ENCODE data around the gene CPT1B. TPM values are rescaled to one million over a fixed set of nuclear protein-coding genes. Genes with fewer than 3 reads are reported as not detected.

Gene CPT1B
- total and polyA plus RNA-seq, 10 of the 15 experiments (the other 5 are each of a cell fraction or from before 2014, with no cell fraction given), result 3.5 to 54.0 (median 21.7) TPM

DNA sequence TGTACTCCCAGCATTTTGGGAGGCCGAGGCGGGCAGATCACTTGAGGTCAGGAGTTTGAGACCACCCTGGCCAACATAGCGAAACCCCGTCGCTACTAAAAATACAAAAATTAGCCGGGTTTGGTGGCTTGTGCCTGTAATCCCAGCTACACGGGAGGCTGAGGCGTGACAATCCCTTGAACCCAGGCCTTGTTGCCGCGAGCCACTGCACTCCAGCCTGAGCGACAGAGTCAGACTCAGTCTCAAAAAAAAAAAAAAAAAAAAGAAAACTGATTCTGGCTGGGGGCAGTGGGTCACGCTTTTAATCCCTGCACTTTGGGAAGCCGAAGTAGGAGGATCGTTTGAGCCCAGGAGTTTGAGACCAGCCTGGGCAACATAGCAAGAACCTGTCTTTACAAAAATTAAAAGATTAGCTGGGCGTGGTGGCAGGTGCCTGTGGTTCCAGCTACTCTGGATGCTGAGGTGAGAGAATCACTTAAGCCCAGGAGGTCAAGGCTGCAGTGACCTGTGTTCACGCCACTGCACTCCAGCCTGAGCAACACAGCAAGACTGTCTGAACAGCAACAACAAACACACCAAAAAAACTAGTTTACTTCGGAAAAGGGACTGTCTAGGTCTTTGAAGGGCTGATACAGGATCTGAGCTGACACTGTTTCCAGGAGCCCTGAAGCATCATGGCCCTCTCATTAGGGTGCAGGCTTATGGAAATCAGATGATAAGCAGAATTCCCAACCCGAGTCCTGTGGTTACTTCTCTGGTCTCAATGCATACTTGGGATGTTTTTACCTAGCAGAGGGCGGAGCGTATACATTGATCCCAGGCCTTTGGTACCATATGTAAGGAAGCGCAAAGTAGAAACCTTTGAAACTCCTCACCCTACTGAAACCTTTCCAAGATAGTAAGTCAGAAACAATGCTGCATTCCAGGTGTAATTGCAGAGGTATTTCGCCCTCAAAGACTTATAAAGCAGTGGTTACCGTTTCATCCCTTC, 6.2 kb upstream of the CPT1B start (continued):
- TF ChIP-seq, protein P1, sequence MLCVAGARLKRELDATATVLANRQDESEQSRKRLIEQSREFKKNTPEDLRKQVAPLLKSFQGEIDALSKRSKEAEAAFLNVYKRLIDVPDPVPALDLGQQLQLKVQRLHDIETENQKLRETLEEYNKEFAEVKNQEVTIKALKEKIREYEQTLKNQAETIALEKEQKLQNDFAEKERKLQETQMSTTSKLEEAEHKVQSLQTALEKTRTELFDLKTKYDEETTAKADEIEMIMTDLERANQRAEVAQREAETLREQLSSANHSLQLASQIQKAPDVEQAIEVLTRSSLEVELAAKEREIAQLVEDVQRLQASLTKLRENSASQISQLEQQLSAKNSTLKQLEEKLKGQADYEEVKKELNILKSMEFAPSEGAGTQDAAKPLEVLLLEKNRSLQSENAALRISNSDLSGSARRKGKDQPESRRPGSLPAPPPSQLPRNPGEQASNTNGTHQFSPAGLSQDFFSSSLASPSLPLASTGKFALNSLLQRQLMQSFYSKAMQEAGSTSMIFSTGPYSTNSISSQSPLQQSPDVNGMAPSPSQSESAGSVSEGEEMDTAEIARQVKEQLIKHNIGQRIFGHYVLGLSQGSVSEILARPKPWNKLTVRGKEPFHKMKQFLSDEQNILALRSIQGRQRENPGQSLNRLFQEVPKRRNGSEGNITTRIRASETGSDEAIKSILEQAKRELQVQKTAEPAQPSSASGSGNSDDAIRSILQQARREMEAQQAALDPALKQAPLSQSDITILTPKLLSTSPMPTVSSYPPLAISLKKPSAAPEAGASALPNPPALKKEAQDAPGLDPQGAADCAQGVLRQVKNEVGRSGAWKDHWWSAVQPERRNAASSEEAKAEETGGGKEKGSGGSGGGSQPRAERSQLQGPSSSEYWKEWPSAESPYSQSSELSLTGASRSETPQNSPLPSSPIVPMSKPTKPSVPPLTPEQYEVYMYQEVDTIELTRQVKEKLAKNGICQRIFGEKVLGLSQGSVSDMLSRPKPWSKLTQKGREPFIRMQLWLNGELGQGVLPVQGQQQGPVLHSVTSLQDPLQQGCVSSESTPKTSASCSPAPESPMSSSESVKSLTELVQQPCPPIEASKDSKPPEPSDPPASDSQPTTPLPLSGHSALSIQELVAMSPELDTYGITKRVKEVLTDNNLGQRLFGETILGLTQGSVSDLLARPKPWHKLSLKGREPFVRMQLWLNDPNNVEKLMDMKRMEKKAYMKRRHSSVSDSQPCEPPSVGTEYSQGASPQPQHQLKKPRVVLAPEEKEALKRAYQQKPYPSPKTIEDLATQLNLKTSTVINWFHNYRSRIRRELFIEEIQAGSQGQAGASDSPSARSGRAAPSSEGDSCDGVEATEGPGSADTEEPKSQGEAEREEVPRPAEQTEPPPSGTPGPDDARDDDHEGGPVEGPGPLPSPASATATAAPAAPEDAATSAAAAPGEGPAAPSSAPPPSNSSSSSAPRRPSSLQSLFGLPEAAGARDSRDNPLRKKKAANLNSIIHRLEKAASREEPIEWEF (IDR thresholded peaks at IDR 0.05; ENCODE audit: insufficient replicate concordance, low read depth, low read length), result no peak

DNA sequence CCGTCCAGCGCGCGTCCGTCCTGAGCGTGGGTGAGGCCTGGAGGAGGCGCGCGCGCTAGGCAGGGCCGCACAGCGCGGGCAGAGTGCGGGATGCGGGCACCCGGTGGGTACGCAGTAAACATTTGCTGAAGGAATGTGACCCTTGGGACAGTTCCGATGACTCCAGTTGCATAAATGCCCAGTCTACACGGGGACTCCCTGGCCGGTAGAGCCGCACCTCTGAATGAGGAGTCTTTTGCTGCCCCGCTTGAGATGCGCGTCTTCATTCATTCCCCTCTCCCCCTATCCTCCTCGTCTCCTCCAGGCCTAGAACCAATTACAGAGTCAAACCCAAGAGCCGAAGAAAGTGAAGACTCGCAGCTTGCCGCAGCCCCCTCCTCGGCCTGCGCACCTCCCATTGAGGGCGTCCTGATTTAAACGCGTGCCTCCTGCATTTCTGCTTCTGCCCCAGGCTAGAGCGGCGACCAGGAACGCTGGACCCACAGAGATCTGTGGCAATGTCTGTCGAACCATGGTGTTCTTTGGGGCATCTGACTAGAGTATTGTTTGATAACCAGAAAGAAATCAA, 5.2 kb upstream of the CPT1B start:
- intact Hi-C loops (cut with micrococcal nuclease; ENCODE audit: unreplicated experiment), result loop anchor here (1.0 to 5.0 kb wide), 2 partner anchors 44 to 56 kb away; partner anchors contain the start of gene SCO2
- TF ChIP-seq TARDBP (IDR thresholded peaks at IDR 0.05; ENCODE audit: borderline replicate concordance) (no peak), FOS (IDR thresholded peaks at IDR 0.05; ENCODE audit: borderline replicate concordance, extremely low read depth, insufficient read length) (no peak), CEBPB (IDR thresholded peaks at IDR 0.05; ENCODE audit: borderline replicate concordance in 1 of 2, low read depth in 2 of 2, low read length in 2 of 2) (no peak), ESRRA (IDR thresholded peaks at IDR 0.05; ENCODE audit: low read length) (no peak), MXI1 (IDR thresholded peaks at IDR 0.05; ENCODE audit: low read depth, low read length) (peak; percentile 40; the same call in 1 of the 2 replicates), EED (IDR thresholded peaks at IDR 0.05; ENCODE audit: low read depth) (no peak), IKZF2 (IDR thresholded peaks at IDR 0.05) (no peak)
- TF ChIP-seq, protein P2, sequence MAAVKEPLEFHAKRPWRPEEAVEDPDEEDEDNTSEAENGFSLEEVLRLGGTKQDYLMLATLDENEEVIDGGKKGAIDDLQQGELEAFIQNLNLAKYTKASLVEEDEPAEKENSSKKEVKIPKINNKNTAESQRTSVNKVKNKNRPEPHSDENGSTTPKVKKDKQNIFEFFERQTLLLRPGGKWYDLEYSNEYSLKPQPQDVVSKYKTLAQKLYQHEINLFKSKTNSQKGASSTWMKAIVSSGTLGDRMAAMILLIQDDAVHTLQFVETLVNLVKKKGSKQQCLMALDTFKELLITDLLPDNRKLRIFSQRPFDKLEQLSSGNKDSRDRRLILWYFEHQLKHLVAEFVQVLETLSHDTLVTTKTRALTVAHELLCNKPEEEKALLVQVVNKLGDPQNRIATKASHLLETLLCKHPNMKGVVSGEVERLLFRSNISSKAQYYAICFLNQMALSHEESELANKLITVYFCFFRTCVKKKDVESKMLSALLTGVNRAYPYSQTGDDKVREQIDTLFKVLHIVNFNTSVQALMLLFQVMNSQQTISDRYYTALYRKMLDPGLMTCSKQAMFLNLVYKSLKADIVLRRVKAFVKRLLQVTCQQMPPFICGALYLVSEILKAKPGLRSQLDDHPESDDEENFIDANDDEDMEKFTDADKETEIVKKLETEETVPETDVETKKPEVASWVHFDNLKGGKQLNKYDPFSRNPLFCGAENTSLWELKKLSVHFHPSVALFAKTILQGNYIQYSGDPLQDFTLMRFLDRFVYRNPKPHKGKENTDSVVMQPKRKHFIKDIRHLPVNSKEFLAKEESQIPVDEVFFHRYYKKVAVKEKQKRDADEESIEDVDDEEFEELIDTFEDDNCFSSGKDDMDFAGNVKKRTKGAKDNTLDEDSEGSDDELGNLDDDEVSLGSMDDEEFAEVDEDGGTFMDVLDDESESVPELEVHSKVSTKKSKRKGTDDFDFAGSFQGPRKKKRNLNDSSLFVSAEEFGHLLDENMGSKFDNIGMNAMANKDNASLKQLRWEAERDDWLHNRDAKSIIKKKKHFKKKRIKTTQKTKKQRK (IDR thresholded peaks at IDR 0.05; ENCODE audit: low read depth, low read length), result no peak
- TF ChIP-seq, protein P3, sequence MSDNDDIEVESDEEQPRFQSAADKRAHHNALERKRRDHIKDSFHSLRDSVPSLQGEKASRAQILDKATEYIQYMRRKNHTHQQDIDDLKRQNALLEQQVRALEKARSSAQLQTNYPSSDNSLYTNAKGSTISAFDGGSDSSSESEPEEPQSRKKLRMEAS (IDR thresholded peaks at IDR 0.05; ENCODE audit: low read depth, low read length), result no peak

More for the DNA sequence above, 5.2 kb upstream of the CPT1B start:
- TSS peak; percentile 90 for BruUV-seq (replicated peaks)
- no peak for FAIRE-seq
- H3K4me3 ChIP-seq, result peak overlapping the region; percentile 90
- ChIA-PET POLR2A (interaction anchor here (0.6 to 2.6 kb wide), 4 partner anchors 33 to 44 kb away, joined by 3 to 7 read pairs (median 5); partner anchors contain the start of gene ARSA), SMC1A (ENCODE audit: uncharacterized antibody, unreplicated experiment) (interaction anchor here (1.6 to 2.5 kb wide), 2 partner anchors 37 to 58 kb away, joined by 4 to 8 read pairs; partner anchors contain the start of gene SCO2), CTCF (interaction anchor here (3.0 kb wide), 1 partner anchor 20 kb away, joined by 13 read pairs; the partner anchor contains the start of gene SYCE3), RAD21 (ENCODE audit: unreplicated experiment) (interaction anchor here (1.6 to 2.8 kb wide), 2 partner anchors 14 to 58 kb away, joined by 3 to 16 read pairs; partner anchors contain the start of gene SCO2)
- H3K27me3 ChIP-seq (replicated peaks in 1 of 2; ENCODE audit: control insufficient read depth in 2 of 2, insufficient read depth in 2 of 2, low read length in 1 of 2), result no peaks in the 10 kb centered on the region
- 12% methylated on average over 37 of the region's 37 CpGs for WGBS (ENCODE audit: insufficient coverage, insufficient replicate concordance, low lambda C conversion rate, missing lambda C conversion rate)
- H3K4me2 ChIP-seq (ENCODE audit: control insufficient read depth, insufficient read depth), result peak overlapping the region; percentile 88
- ATAC-seq, result peak; percentile 49
- no peak for DNase-seq (ENCODE audit: low read depth, low spot score)
- H2AFZ ChIP-seq (ENCODE audit: control insufficient read depth, low read depth, low read length), result peak overlapping the region; percentile 66
- H4K20me1 ChIP-seq (ENCODE audit: control insufficient read depth, insufficient read depth), result no peaks in the 10 kb centered on the region
- H3K9ac ChIP-seq (ENCODE audit: control insufficient read depth, insufficient read depth, low read length), result peak overlapping the region; percentile 82
- peak overlapping the region; percentile 71 for H3K27ac ChIP-seq (ENCODE audit: control insufficient read depth, insufficient read depth)
- H3K79me2 ChIP-seq (ENCODE audit: control insufficient read depth, insufficient read depth, low read length), result peaks cover 20% of the 10 kb centered on the region
- peaks cover 15% of the 10 kb centered on the region for H3K4me1 ChIP-seq (ENCODE audit: control insufficient read depth, insufficient read depth, low read length)
- no peaks in the 10 kb centered on the region for H3K9me3 ChIP-seq (replicated peaks; ENCODE audit: control insufficient read depth, insufficient read depth, low read length)
- in situ Hi-C loops (cut with MboI), result no loop called here
- H3K36me3 ChIP-seq (ENCODE audit: control insufficient read depth in 2 of 2, insufficient read depth in 2 of 2, low read length in 1 of 2), result peaks cover 4 to 6% of the 10 kb centered on the region in 2 experiments; a peak in 3 of 4 replicates
